Measurements from ENCODE around the gene VGLL4.

DNA sequence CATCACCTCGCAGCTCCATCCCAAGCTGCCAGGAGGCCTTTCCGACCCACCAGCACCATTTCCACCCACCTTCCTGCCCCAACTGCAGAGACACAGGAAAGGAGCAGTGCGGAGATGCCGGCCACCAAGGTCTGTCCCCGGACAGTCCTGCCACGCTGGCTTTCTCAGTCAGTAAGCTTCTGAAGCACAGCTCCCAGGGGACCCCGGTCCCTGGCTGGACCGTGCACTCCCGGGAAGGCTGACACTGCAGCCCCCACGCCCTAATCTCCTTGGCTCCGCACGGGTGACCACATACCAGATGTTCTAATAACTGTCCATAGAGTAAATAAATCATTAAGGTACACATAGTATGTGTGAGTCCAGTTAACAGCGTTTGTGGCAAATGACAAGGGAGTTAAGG, 73.5 kb downstream of the VGLL4 start:
- no peak for TF ChIP-seq YY1 (IDR thresholded peaks at IDR 0.05; ENCODE audit: insufficient read depth, insufficient read length)
- TF ChIP-seq ZNF274 (IDR thresholded peaks at IDR 0.05; ENCODE audit: low read depth, low read length): no peak
